IMR-90 (cell line): Measurements from ENCODE around the gene CRYBG3. TPM values are rescaled to one million over a fixed set of nuclear protein-coding genes. Genes with fewer than 3 reads are reported as not detected.

Experiments used
- ATAC-seq: fragments of 200-7000 bp; cut with Tn5 transposase; 2 replicates; pipeline ENCODE4 v1.9.1; 2020; ENCODE audit warnings: low read depth, mild to moderate bottlenecking, moderate library complexity
- BruUV-seq: library from RNA; stranded (reverse); fragments of 400-500 nt; replicated peaks from 2 replicates; lab custom pipeline; 2021; lab: Mats Ljungman, UMichigan
- CTCF ChIA-PET: fragments of 300-600 bp; formaldehyde crosslinking; extraction: SDS; loops from one replicate; lab custom pipeline; 2021; ENCODE audit warnings: antibody characterized with exemption; lab: Yijun Ruan, JAX
- POLR2A ChIA-PET: fragments of 300-600 bp; sonication (Branson Sonifier 250); formaldehyde crosslinking; loops from one replicate; lab custom pipeline; 2022; ENCODE audit warnings: antibody characterized with exemption; ENCODE audit not compliant: unreplicated experiment; lab: Charles Lee
- DNase-seq: peaks from one replicate; pipeline ENCODE4 v3.0.0; 2013
- H2AFZ ChIP-seq: replicated peaks from 2 replicates; pipeline ENCODE3; 2013; ENCODE audit warnings: low read length, mild to moderate bottlenecking; ENCODE audit not compliant: poor library complexity
- H2AK5ac ChIP-seq: 2 replicates; pipeline ENCODE4 v1.6.1; 2013; ENCODE audit warnings: low read depth, low read length, inconsistent platforms
- H2AK9ac ChIP-seq: replicated peaks from 2 replicates; pipeline ENCODE3; 2013; ENCODE audit warnings: mild to moderate bottlenecking, low read depth, low read length, moderate library complexity; ENCODE audit not compliant: poor library complexity
- H2BK120ac ChIP-seq: 2 replicates; pipeline ENCODE4 v1.6.1; 2013; ENCODE audit warnings: low read depth, low read length, inconsistent platforms
- H2BK15ac ChIP-seq: 3 replicates; pipeline ENCODE4 v1.6.1; 2013; ENCODE audit warnings: low read depth, low read length, inconsistent platforms
- H2BK20ac ChIP-seq: 2 replicates; pipeline ENCODE4 v1.6.1; 2013; ENCODE audit warnings: low read depth, mild to moderate bottlenecking, inconsistent platforms, low read length, moderate library complexity
- H2BK5ac ChIP-seq: 2 replicates; pipeline ENCODE4 v1.6.1; 2013; ENCODE audit warnings: mild to moderate bottlenecking, low read depth, low read length, inconsistent platforms; ENCODE audit not compliant: poor library complexity, severe bottlenecking
- H3K14ac ChIP-seq: replicated peaks from 2 replicates; pipeline ENCODE4 v1.6.1; 2013; ENCODE audit warnings: low read depth, low read length, inconsistent platforms
- H3K18ac ChIP-seq: 2 replicates; pipeline ENCODE4 v1.6.1; 2013; ENCODE audit warnings: low read depth, low read length, control low read depth
- H3K23ac ChIP-seq: 2 replicates; pipeline ENCODE4 v1.6.1; 2013; ENCODE audit warnings: low read depth, low read length, inconsistent platforms
- H3K27ac ChIP-seq: 2 replicates; pipeline ENCODE4 v1.5.1; 2013; ENCODE audit warnings: mild to moderate bottlenecking, control low read depth, low read length; ENCODE audit not compliant: insufficient read depth
- H3K27me3 ChIP-seq: 2 replicates; pipeline ENCODE4 v1.6.1; 2013; ENCODE audit warnings: low read length; ENCODE audit not compliant: control insufficient read depth, insufficient read depth
- H3K36me3 ChIP-seq: 2 replicates; pipeline ENCODE4 v1.6.1; 2013; ENCODE audit warnings: low read length, mixed read lengths; ENCODE audit not compliant: control insufficient read depth, insufficient read depth
- H3K4ac ChIP-seq: 2 replicates; pipeline ENCODE4 v1.6.1; 2013; ENCODE audit warnings: low read depth, low read length, inconsistent platforms
- H3K4me1 ChIP-seq: 2 replicates; pipeline ENCODE4 v1.6.1; 2013; ENCODE audit warnings: low read length, mixed read lengths; ENCODE audit not compliant: control insufficient read depth, insufficient read depth
- H3K4me2 ChIP-seq: 2 replicates; pipeline ENCODE4 v1.6.1; 2013; ENCODE audit warnings: low read depth, mild to moderate bottlenecking, control low read depth, low read length, moderate library complexity
- H3K4me3 ChIP-seq: 2 replicates; pipeline ENCODE4 v1.5.1; 2013; ENCODE audit warnings: low read depth, mild to moderate bottlenecking, control low read depth, low read length, moderate library complexity; ENCODE audit not compliant: insufficient read depth
- H3K56ac ChIP-seq: 2 replicates; pipeline ENCODE4 v1.6.1; 2013; ENCODE audit warnings: low read length, inconsistent platforms; ENCODE audit not compliant: insufficient read depth; ENCODE audit errors: extremely low read depth
- H3K79me1 ChIP-seq, 2 experiments: 2 replicates each; pipeline ENCODE4 v1.6.1; 2013; ENCODE audit warnings: low read length in 2 of 2, inconsistent platforms in 1 of 2, low read depth in 1 of 2
- H3K9ac ChIP-seq: 2 replicates; pipeline ENCODE4 v1.6.1; 2013; ENCODE audit warnings: low read depth, low read length, control low read depth
- H3K9me1 ChIP-seq: 2 replicates; pipeline ENCODE4 v1.6.1; 2013; ENCODE audit warnings: low read length, inconsistent platforms; ENCODE audit not compliant: insufficient read depth
- H3K9me3 ChIP-seq: 2 replicates; pipeline ENCODE4 v1.6.1; 2013; ENCODE audit warnings: low read length; ENCODE audit not compliant: control insufficient read depth, insufficient read depth
- H4K20me1 ChIP-seq: 2 replicates; pipeline ENCODE4 v1.6.1; 2013; ENCODE audit warnings: low read length, inconsistent platforms; ENCODE audit not compliant: insufficient read depth
- H4K5ac ChIP-seq: 2 replicates; pipeline ENCODE4 v1.6.1; 2013; ENCODE audit warnings: mild to moderate bottlenecking, low read depth, low read length, control low read depth
- H4K8ac ChIP-seq, 2 experiments: 2 replicates each; pipeline ENCODE4 v1.6.1; 2013; ENCODE audit warnings: low read depth in 2 of 2, low read length in 2 of 2, control low read depth in 1 of 2, inconsistent platforms in 1 of 2
- H4K91ac ChIP-seq: 2 replicates; pipeline ENCODE4 v1.6.1; 2013; ENCODE audit warnings: low read depth, low read length, inconsistent platforms; ENCODE audit not compliant: insufficient read depth
- BHLHE40 ChIP-seq: fragments of 150-350 bp; IDR thresholded peaks from 2 replicates; pipeline ENCODE4 v1.6.1; 2016; ENCODE audit warnings: mild to moderate bottlenecking, low read depth, low read length
- CEBPB ChIP-seq: IDR thresholded peaks from 2 replicates; pipeline ENCODE4 v1.6.1; 2012; ENCODE audit warnings: low read depth, low read length, improper control_type of control experiment
- CHD1 ChIP-seq: IDR thresholded peaks from 2 replicates; pipeline ENCODE4 v1.6.1; 2012; ENCODE audit warnings: low read depth, low read length, improper control_type of control experiment
- ELK1 ChIP-seq: fragments of 150-350 bp; IDR thresholded peaks from 2 replicates; pipeline ENCODE4 v1.6.1; 2016; ENCODE audit warnings: low read depth, mild to moderate bottlenecking, low read length, moderate library complexity, borderline replicate concordance
- FOS ChIP-seq: fragments of 150-350 bp; IDR thresholded peaks from 2 replicates; pipeline ENCODE4 v1.6.1; 2016; ENCODE audit warnings: low read depth, low read length
- MAFK ChIP-seq: IDR thresholded peaks from 2 replicates; pipeline ENCODE4 v1.6.1; 2012; ENCODE audit warnings: low read depth, low read length, improper control_type of control experiment
- MAZ ChIP-seq: IDR thresholded peaks from 2 replicates; pipeline ENCODE4 v1.6.1; 2012; ENCODE audit warnings: low read depth, mild to moderate bottlenecking, low read length, improper control_type of control experiment, moderate library complexity, borderline replicate concordance
- MXI1 ChIP-seq: IDR thresholded peaks from 2 replicates; pipeline ENCODE4 v1.6.1; 2012; ENCODE audit warnings: low read depth, mild to moderate bottlenecking, low read length, moderate library complexity, borderline replicate concordance
- NFE2L2 ChIP-seq: fragments of 150-350 bp; IDR thresholded peaks from 2 replicates; pipeline ENCODE4 v1.6.1; 2016; ENCODE audit warnings: low read depth, mild to moderate bottlenecking, low read length
- POLR2A ChIP-seq: IDR thresholded peaks from 2 replicates; pipeline ENCODE4 v1.6.1; 2012; ENCODE audit warnings: mild to moderate bottlenecking, low read depth, low read length
- RAD21 ChIP-seq: IDR thresholded peaks from 2 replicates; pipeline ENCODE4 v1.6.1; 2012; ENCODE audit warnings: low read length, improper control_type of control experiment
- RCOR1 ChIP-seq: IDR thresholded peaks from 2 replicates; pipeline ENCODE4 v1.6.1; 2012; ENCODE audit warnings: mild to moderate bottlenecking, low read length, improper control_type of control experiment; ENCODE audit not compliant: insufficient replicate concordance
- RFX5 ChIP-seq: IDR thresholded peaks from 2 replicates; pipeline ENCODE4 v1.8.0; 2012; ENCODE audit warnings: low read depth, mild to moderate bottlenecking, low read length, moderate library complexity
- SMC3 ChIP-seq: fragments of 150-350 bp; IDR thresholded peaks from 2 replicates; pipeline ENCODE4 v1.6.1; 2016; ENCODE audit warnings: low read depth, mild to moderate bottlenecking, antibody characterized with exemption, low read length, moderate library complexity
- USF2 ChIP-seq: fragments of 150-350 bp; IDR thresholded peaks from 2 replicates; pipeline ENCODE4 v1.6.1; 2017; ENCODE audit warnings: mild to moderate bottlenecking, antibody characterized with exemption, low read length, low read depth
- WGBS, 2 experiments: methylation state at CpG; one replicate each; pipeline versions ENCODE4 v1.1.5 to v1.1.7; 2013; ENCODE audit warnings: missing lambda C conversion rate in 2 of 2; ENCODE audit not compliant: insufficient read length in 1 of 2; ENCODE audit errors: extremely low coverage in 2 of 2; 5-methylcytosine and 5-hydroxymethylcytosine counted together
- dilution Hi-C: fragments of 300-500 bp; cut with HindIII; formaldehyde crosslinking; loops from one replicate; pipeline ENCODE4 v1.14.3; 2018; ENCODE audit warnings: low sequenced_read_pairs; ENCODE audit not compliant: unreplicated experiment
- in situ Hi-C: fragments of 300-500 bp; cut with MboI; formaldehyde crosslinking; loops from 3 replicates; pipeline ENCODE4 v1.14.3; 2019; ENCODE audit warnings: low sequenced_read_pairs, inconsistent platforms, mixed read lengths
- intact Hi-C: fragments of 100-400 bp; cut with micrococcal nuclease; formaldehyde crosslinking; loops from 2 replicates; pipeline ENCODE4 v1.10.0; 2022
- polyA plus RNA-seq, 3 experiments: library from polyadenylated mRNA; depleted of rRNA; stranded (reverse); fragments of >200 nt; gene quantifications; 2 replicates each; pipeline ENCODE4 v1.2.3, GENCODE V29; 2012; ENCODE audit warnings: low replicate concordance in 1 of 3
- total RNA-seq: library from RNA; depleted of rRNA; stranded (reverse); fragments of >200 nt; gene quantifications from 2 replicates; pipeline ENCODE4 v1.2.3, GENCODE V29; 2012
- TF ChIP-seq, protein P1 (sequence below): conservative IDR thresholded peaks from 2 replicates; pipeline ENCODE4 v1.5.1; 2012; ENCODE audit warnings: mild to moderate bottlenecking, low read depth, low read length, improper control_type of control experiment

The CRYBG3 gene
- total and polyA plus RNA-seq, 2 of the 4 experiments (the other 2 are of a cell fraction) = 4.9 to 26.2 TPM

DNA sequence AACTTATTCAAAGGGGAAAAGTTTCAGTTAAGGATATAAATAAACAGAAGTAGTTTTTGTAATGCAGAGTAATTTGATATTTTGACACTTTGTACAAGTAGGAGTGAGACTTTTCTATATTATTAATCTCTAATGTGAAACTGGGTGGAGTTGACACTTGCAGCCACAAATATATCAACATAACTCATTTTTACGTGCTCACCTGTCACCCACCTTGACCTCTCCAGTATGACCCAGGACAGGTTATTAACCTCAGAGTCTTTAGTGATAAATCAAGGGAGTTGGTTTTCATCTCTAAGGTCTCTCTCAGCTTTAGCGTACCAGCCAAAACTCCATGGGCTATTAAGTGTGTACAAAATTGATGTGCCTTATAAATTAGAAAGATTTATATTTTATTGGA lies 7.4 kb downstream of the CRYBG3 start:
- Histone ChIP-seq H3K27ac (no peak overlapping the region), H2AFZ (no peak overlapping the region), H3K4ac (no peak overlapping the region), H4K91ac (no peak overlapping the region), H3K79me1 (peaks cover 6 to 24% of the 10 kb centered on the region in 2 experiments; a peak in 3 of 4 replicates), H3K36me3 (no peaks in the 10 kb centered on the region), H2AK5ac (no peak overlapping the region), H3K9ac (no peak overlapping the region), H4K5ac (no peak overlapping the region), H3K9me3 (no peaks in the 10 kb centered on the region), H3K27me3 (no peaks in the 10 kb centered on the region), H3K9me1 (no peaks in the 10 kb centered on the region), H3K4me3 (no peak overlapping the region), H4K20me1 (no peaks in the 10 kb centered on the region), H3K4me2 (no peak overlapping the region), H3K14ac (no peak overlapping the region), H2BK120ac (no peak overlapping the region), H2BK20ac (no peak overlapping the region), H4K8ac (no peak overlapping the region), H3K18ac (no peak overlapping the region), H2AK9ac (no peak overlapping the region), H2BK15ac (no peak overlapping the region), H3K23ac (no peak overlapping the region), H3K4me1 (no peaks in the 10 kb centered on the region), H3K56ac (no peak overlapping the region), H2BK5ac (no peak overlapping the region)
- no TSS peak for BruUV-seq
- dilution Hi-C loops = no loop called here
- DNase-seq (no peak), ATAC-seq (no peak)
- intact Hi-C loops = no loop called here
- TF ChIP-seq BHLHE40 (no peak), MXI1 (no peak), MAZ (no peak), FOS (no peak), CHD1 (no peak), NFE2L2 (no peak), RFX5 (no peak), RCOR1 (no peak), RAD21 (no peak), USF2 (no peak), POLR2A (no peak), ELK1 (no peak), SMC3 (no peak), MAFK (no peak), CEBPB (no peak)
- TF ChIP-seq, protein P1, sequence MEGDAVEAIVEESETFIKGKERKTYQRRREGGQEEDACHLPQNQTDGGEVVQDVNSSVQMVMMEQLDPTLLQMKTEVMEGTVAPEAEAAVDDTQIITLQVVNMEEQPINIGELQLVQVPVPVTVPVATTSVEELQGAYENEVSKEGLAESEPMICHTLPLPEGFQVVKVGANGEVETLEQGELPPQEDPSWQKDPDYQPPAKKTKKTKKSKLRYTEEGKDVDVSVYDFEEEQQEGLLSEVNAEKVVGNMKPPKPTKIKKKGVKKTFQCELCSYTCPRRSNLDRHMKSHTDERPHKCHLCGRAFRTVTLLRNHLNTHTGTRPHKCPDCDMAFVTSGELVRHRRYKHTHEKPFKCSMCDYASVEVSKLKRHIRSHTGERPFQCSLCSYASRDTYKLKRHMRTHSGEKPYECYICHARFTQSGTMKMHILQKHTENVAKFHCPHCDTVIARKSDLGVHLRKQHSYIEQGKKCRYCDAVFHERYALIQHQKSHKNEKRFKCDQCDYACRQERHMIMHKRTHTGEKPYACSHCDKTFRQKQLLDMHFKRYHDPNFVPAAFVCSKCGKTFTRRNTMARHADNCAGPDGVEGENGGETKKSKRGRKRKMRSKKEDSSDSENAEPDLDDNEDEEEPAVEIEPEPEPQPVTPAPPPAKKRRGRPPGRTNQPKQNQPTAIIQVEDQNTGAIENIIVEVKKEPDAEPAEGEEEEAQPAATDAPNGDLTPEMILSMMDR = no peak
- in situ Hi-C loops = no loop called here
- WGBS, 2 experiments = no CpG with 5 or more reads among the region's 2 CpGs
- POLR2A ChIA-PET = no interaction called here
- CTCF ChIA-PET = interaction anchor here (1.0 kb wide), 1 partner anchor 10 kb away, joined by 3 read pairs; no protein-coding TSS in a partner anchor
